HepG2 (cell line): ENCODE data around the gene FGFBP2. TPM values are rescaled to one million over a fixed set of nuclear protein-coding genes. Genes with fewer than 3 reads are reported as not detected.

ENCODE experiments used
- ATAC-seq: fragments of 200-7000 bp; cut with Tn5 transposase; 3 replicates; pipeline ENCODE4 v1.9.1; 2020; ENCODE audit warnings: mild to moderate bottlenecking, moderate library complexity
- BruUV-seq: library from RNA; stranded (reverse); fragments of 400-500 nt; replicated peaks from 2 replicates; lab custom pipeline; 2021; lab: Mats Ljungman, UMichigan
- CTCF ChIA-PET: fragments of 300-600 bp; formaldehyde crosslinking; extraction: SDS; loops from one replicate; lab custom pipeline; 2021; ENCODE audit warnings: low total read pairs, inconsistent platforms, low intra/inter-chr PET ratio; lab: Yijun Ruan, JAX
- POLR2A ChIA-PET: fragments of 350-600 bp; sonication (Branson Sonifier 250); formaldehyde crosslinking; loops from one replicate; lab custom pipeline; 2020; ENCODE audit warnings: antibody characterized with exemption, inconsistent platforms; lab: Yijun Ruan, JAX
- DNase-seq: peaks from one replicate; pipeline ENCODE4 v3.0.0-alpha.2; 2015; ENCODE audit warnings: low spot score
- FAIRE-seq: peaks from 3 replicates; lab custom pipeline; 2011; peaks lifted over from hg19 to GRCh38; lab: Jason Lieb, UNC
- H2AFZ ChIP-seq: one replicate; pipeline ENCODE4 v1.6.1; 2011; ENCODE audit warnings: low read length, inconsistent platforms
- H3K27ac ChIP-seq: fragments of 300-600 bp; 3 replicates; pipeline ENCODE4 v1.8.0; 2011; ENCODE audit warnings: mixed run types, mild to moderate bottlenecking, mixed read lengths, low read length, inconsistent platforms; ENCODE audit not compliant: insufficient read depth; ENCODE audit errors: extremely low read length
- H3K27me3 ChIP-seq, 2 experiments: fragments of 200-600 bp in 1 of 2; 2 replicates in 1 of 2; 3 replicates in 1 of 2; pipeline versions ENCODE4 v1.6.0 to v1.8.0; 2011; ENCODE audit warnings: low read length in 2 of 2, mild to moderate bottlenecking in 2 of 2, moderate library complexity in 2 of 2, inconsistent platforms in 1 of 2; ENCODE audit not compliant: insufficient read depth in 2 of 2, control insufficient read depth in 1 of 2
- H3K36me3 ChIP-seq, 2 experiments: fragments of 200-600 bp in 1 of 2; replicated peaks in 1 of 2; 2 replicates in 1 of 2; 3 replicates in 1 of 2; pipeline versions ENCODE4 v1.5.1 to v1.8.0; 2011; ENCODE audit warnings: low read length in 2 of 2, inconsistent platforms in 1 of 2; ENCODE audit not compliant: insufficient read depth in 2 of 2, control insufficient read depth in 1 of 2
- H3K4me1 ChIP-seq: 2 replicates; pipeline ENCODE4 v1.5.1; 2012; ENCODE audit warnings: low read length, inconsistent platforms; ENCODE audit not compliant: insufficient read depth
- H3K4me2 ChIP-seq: 2 replicates; pipeline ENCODE4 v1.6.0; 2011; ENCODE audit warnings: low read depth, low read length, inconsistent platforms
- H3K4me3 ChIP-seq, 3 experiments: fragments of 200-600 bp in 1 of 3; sonication (generic), shearing (Covaris generic) in 1 of 3; replicated peaks in 1 of 3; 2 replicates each; pipeline ENCODE4 v1.5.1; 2011 to 2016; ENCODE audit warnings: low read length in 3 of 3, inconsistent platforms in 2 of 3, low read depth in 2 of 3, mild to moderate bottlenecking in 2 of 3, control low read depth in 1 of 3, mixed read lengths in 1 of 3; ENCODE audit not compliant: insufficient read depth in 1 of 3
- H3K79me2 ChIP-seq: one replicate; pipeline ENCODE4 v1.6.1; 2011; ENCODE audit warnings: low read length, inconsistent platforms; ENCODE audit not compliant: insufficient read depth
- H3K9ac ChIP-seq: 2 replicates; pipeline ENCODE4 v1.6.0; 2011; ENCODE audit warnings: mild to moderate bottlenecking, low read depth, low read length, inconsistent platforms; ENCODE audit not compliant: insufficient read depth
- H3K9me3 ChIP-seq: 2 replicates; pipeline ENCODE4 v1.5.1; 2012; ENCODE audit warnings: mild to moderate bottlenecking, low read length
- H4K20me1 ChIP-seq: 2 replicates; pipeline ENCODE4 v1.6.0; 2011; ENCODE audit warnings: inconsistent platforms, mild to moderate bottlenecking, low read length, moderate library complexity; ENCODE audit not compliant: insufficient read depth
- CENPBD1 ChIP-seq: sonication (generic); formaldehyde crosslinking; IDR thresholded peaks from 2 replicates; pipeline ENCODE4 v1.8.0; 2022; ENCODE audit warnings: missing genetic modification reagents, low read depth, mild to moderate bottlenecking, borderline replicate concordance
- FLYWCH1 ChIP-seq: sonication (generic); formaldehyde crosslinking; IDR thresholded peaks from 2 replicates; pipeline ENCODE4 v1.8.1; 2023; ENCODE audit warnings: mild to moderate bottlenecking, missing genetic modification reagents
- KDM6A ChIP-seq: IDR thresholded peaks from 2 replicates; pipeline ENCODE4 v1.6.1; 2016; ENCODE audit warnings: low read depth
- KLF12 ChIP-seq: sonication (generic); formaldehyde crosslinking; IDR thresholded peaks from 2 replicates; pipeline ENCODE4 v1.4.0; 2020; ENCODE audit warnings: missing genetic modification reagents, borderline replicate concordance
- MEF2D ChIP-seq: sonication (generic); formaldehyde crosslinking; IDR thresholded peaks from 2 replicates; pipeline ENCODE4 v1.5.1; 2020; ENCODE audit warnings: mild to moderate bottlenecking, missing genetic modification reagents
- NFIB ChIP-seq: sonication (generic); formaldehyde crosslinking; IDR thresholded peaks from 2 replicates; pipeline ENCODE4 v1.9.0; 2021; ENCODE audit warnings: missing genetic modification reagents, mild to moderate bottlenecking, borderline replicate concordance
- NFYB ChIP-seq: sonication (generic); formaldehyde crosslinking; IDR thresholded peaks from 2 replicates; pipeline ENCODE4 v1.4.0; 2020; ENCODE audit warnings: missing genetic modification reagents
- SOX6 ChIP-seq, 2 experiments: fragments of 450-650 bp in 1 of 2; sonication (generic) in 1 of 2; formaldehyde crosslinking in 1 of 2; IDR thresholded peaks; 2 replicates each; pipeline versions ENCODE4 v1.4.0 to v1.6.1; 2017 to 2020; ENCODE audit warnings: antibody characterized with exemption in 1 of 2, mild to moderate bottlenecking in 1 of 2, missing genetic modification reagents in 1 of 2
- YEATS2 ChIP-seq: sonication (generic); formaldehyde crosslinking; IDR thresholded peaks from 2 replicates; pipeline ENCODE4 v1.4.0; 2020; ENCODE audit warnings: missing genetic modification reagents, borderline replicate concordance
- ZBTB7A ChIP-seq: sonication (generic); formaldehyde crosslinking; IDR thresholded peaks from 2 replicates; pipeline ENCODE4 v1.8.0; 2022; ENCODE audit warnings: mild to moderate bottlenecking, missing genetic modification reagents
- ZNF253 ChIP-seq: sonication (generic); formaldehyde crosslinking; IDR thresholded peaks from 2 replicates; pipeline ENCODE4 v1.8.0; 2022; ENCODE audit warnings: mild to moderate bottlenecking, missing genetic modification reagents, borderline replicate concordance
- ZNF329 ChIP-seq: sonication (generic); formaldehyde crosslinking; IDR thresholded peaks from 2 replicates; pipeline ENCODE4 v1.9.0; 2021; ENCODE audit warnings: low read depth, mild to moderate bottlenecking, missing genetic modification reagents
- ZNF552 ChIP-seq: sonication (generic); formaldehyde crosslinking; IDR thresholded peaks from 2 replicates; pipeline ENCODE4 v1.9.0; 2022; ENCODE audit warnings: missing genetic modification reagents, mild to moderate bottlenecking, borderline replicate concordance
- ZNF615 ChIP-seq: sonication (generic); formaldehyde crosslinking; IDR thresholded peaks from 2 replicates; pipeline ENCODE4 v1.5.0; 2020; ENCODE audit warnings: mild to moderate bottlenecking, missing genetic modification reagents, borderline replicate concordance
- WGBS: methylation state at CpG from one replicate; pipeline ENCODE4 v1.1.6; 2017; ENCODE audit warnings: low lambda C conversion rate; 5-methylcytosine and 5-hydroxymethylcytosine counted together
- in situ Hi-C: cut with HindIII; loops from 2 replicates; pipeline ENCODE4 v1.10.0; 2017; ENCODE audit warnings: low pct_unique_long_range_greater_than_20kb; ENCODE audit not compliant: extremely low pct_ligation_motif_present
- intact Hi-C: fragments of 100-400 bp; cut with micrococcal nuclease; formaldehyde crosslinking; loops from one replicate; pipeline ENCODE4 v1.10.0; 2022; ENCODE audit not compliant: unreplicated experiment
- polyA plus RNA-seq, 8 experiments: library from polyadenylated mRNA; depleted of rRNA in 3 of 8; stranded (reverse) in 7 of 8; unstranded in 1 of 8; fragments of >200 nt; fragmentation: Illumina TruSeq in 4 of 8; extraction: Trizol in 4 of 8; gene quantifications; 2 replicates each; pipeline versions ENCODE4 v1.2.1 to v1.2.3, GENCODE V29; 2011 to 2016; ENCODE audit warnings: low read depth in 4 of 8, missing spikeins in 1 of 8, mixed read lengths in 1 of 8; ENCODE audit not compliant: insufficient read depth in 1 of 8
- total RNA-seq, 5 experiments: library from RNA; depleted of rRNA; stranded (reverse); fragments of >200 nt; fragmentation: Illumina TruSeq; extraction: Trizol; gene quantifications; 2 replicates each; pipeline ENCODE4 v1.2.3, GENCODE V29; 2016; ENCODE audit warnings: low read depth in 1 of 5

FGFBP2 gene
- total and polyA plus RNA-seq, 2 of the 13 experiments (the other 11 are each of a cell fraction or from before 2014, with no cell fraction given) = not detected

- Histone ChIP-seq H3K36me3 (no peaks in the 10 kb centered on the region), H4K20me1 (no peaks in the 10 kb centered on the region), H2AFZ (no peak overlapping the region), H3K4me2 (no peak overlapping the region), H3K4me1 (no peaks in the 10 kb centered on the region), H3K9ac (no peak overlapping the region), H3K27me3 (no peaks in the 10 kb centered on the region; a peak in 1 of 5 replicates), H3K79me2 (no peaks in the 10 kb centered on the region), H3K4me3 (no peak overlapping the region), H3K9me3 (no peaks in the 10 kb centered on the region), H3K27ac (no peak overlapping the region)
- no peak for DNase-seq
- no peak for FAIRE-seq
- ChIA-PET POLR2A (no interaction called here), CTCF (no interaction called here)
- TF ChIP-seq MEF2D (CRISPR knock-in tag) (no peak), ZNF552 (CRISPR knock-in tag) (no peak), ZNF615 (CRISPR knock-in tag) (no peak), SOX6 (IDR thresholded peaks at IDR 0.05) (no peak), SOX6 (CRISPR knock-in tag; IDR thresholded peaks at IDR 0.05) (no peak), ZNF329 (no peak), NFIB (CRISPR knock-in tag) (no peak), YEATS2 (CRISPR knock-in tag) (no peak), NFYB (CRISPR knock-in tag) (no peak), KLF12 (no peak)
- intact Hi-C loops = no loop called here
- in situ Hi-C loops = no loop called here
- WGBS = 8% methylated on average over 8 of the region's 8 CpGs
- no TSS peak for BruUV-seq
- no peak for ATAC-seq
Observed at GRCh38 chr4:15947684-15948083, 15.3 kb downstream of the FGFBP2 start.

- no peak for ATAC-seq
- no peaks in the 10 kb centered on the region for H3K36me3 ChIP-seq
- no peaks in the 10 kb centered on the region for H3K4me1 ChIP-seq
- BruUV-seq = no TSS peak
- CTCF ChIA-PET = no interaction called here
- POLR2A ChIA-PET = no interaction called here
- H4K20me1 ChIP-seq = no peaks in the 10 kb centered on the region
- H3K9me3 ChIP-seq = no peaks in the 10 kb centered on the region
- in situ Hi-C loops (no loop called here), intact Hi-C loops (no loop called here)
- no peak overlapping the region for H3K27ac ChIP-seq
- no peak overlapping the region for H3K4me3 ChIP-seq
- no peak for FAIRE-seq
- 0% methylated on average over 1 of the region's 1 CpG for WGBS
- H3K27me3 ChIP-seq = no peaks in the 10 kb centered on the region; a peak in 1 of 5 replicates
- H3K9ac ChIP-seq = no peak overlapping the region
- no peak for DNase-seq
- H3K4me2 ChIP-seq = no peak overlapping the region
- no peak for TF ChIP-seq CENPBD1 (CRISPR knock-in tag)
- TF ChIP-seq ZBTB7A (CRISPR knock-in tag) = no peak
- TF ChIP-seq KDM6A (CRISPR knock-in tag) = no peak
- no peak for TF ChIP-seq ZNF253
- no peak for TF ChIP-seq FLYWCH1
- no peaks in the 10 kb centered on the region for H3K79me2 ChIP-seq
- H2AFZ ChIP-seq = no peak overlapping the region
Observed at GRCh38 chr4:15945516-15945915, 17.5 kb downstream of the FGFBP2 start.
